OCI-LY1 (cell line): ENCODE measurements around the gene TMEM98.
"Not testable (repeated sequence)": the region's sequence is repeated elsewhere in the genome, so short reads cannot be mapped to it uniquely, and the experiment has no call there.

Source experiments
- H2AFZ ChIP-seq: fragments of 200-600 bp; sonication (generic), shearing (Covaris generic); 2 replicates; pipeline ENCODE4 v1.6.0; 2014; ENCODE audit warnings: antibody characterized with exemption, mild to moderate bottlenecking, low read length
- H3F3A ChIP-seq: fragments of 200-600 bp; sonication (generic), shearing (Covaris generic); 2 replicates; pipeline ENCODE4 v1.6.0; 2014; ENCODE audit warnings: mild to moderate bottlenecking, antibody characterized with exemption, low read length, moderate library complexity; ENCODE audit not compliant: insufficient read depth
- H3K27ac ChIP-seq: fragments of 200-600 bp; sonication (generic); 2 replicates; pipeline ENCODE4 v1.5.1; 2014; ENCODE audit warnings: low read length, mixed run types, mild to moderate bottlenecking, low read depth; ENCODE audit not compliant: poor library complexity, severe bottlenecking
- H3K27me3 ChIP-seq: fragments of 200-600 bp; sonication (generic); 2 replicates; pipeline ENCODE4 v1.6.0; 2014; ENCODE audit warnings: antibody characterized with exemption, mild to moderate bottlenecking, low read length, moderate library complexity; ENCODE audit not compliant: insufficient read depth
- H3K36me3 ChIP-seq: fragments of 200-600 bp; sonication (generic); 2 replicates; pipeline ENCODE4 v1.6.1; 2014; ENCODE audit warnings: mild to moderate bottlenecking, antibody characterized with exemption, low read length, moderate library complexity, mixed read lengths; ENCODE audit not compliant: insufficient read depth
- H3K4me1 ChIP-seq: fragments of 200-600 bp; sonication (generic); 2 replicates; pipeline ENCODE4 v1.5.1; 2014; ENCODE audit warnings: mild to moderate bottlenecking, low read length, moderate library complexity; ENCODE audit not compliant: insufficient read depth, severe bottlenecking
- H3K4me2 ChIP-seq: fragments of 200-600 bp; sonication (generic), shearing (Covaris generic); 2 replicates; pipeline ENCODE4 v1.6.1; 2014; ENCODE audit warnings: low read length
- H3K4me3 ChIP-seq: fragments of 200-600 bp; sonication (generic); 2 replicates; pipeline ENCODE4 v1.5.1; 2014; ENCODE audit warnings: low read length, low read depth, mild to moderate bottlenecking, mixed read lengths; ENCODE audit not compliant: poor library complexity, severe bottlenecking
- H3K79me2 ChIP-seq: fragments of 200-600 bp; shearing (Covaris generic); 2 replicates; pipeline ENCODE4 v1.6.1; 2016; ENCODE audit warnings: mixed run types, low read length, mixed read lengths; ENCODE audit not compliant: insufficient read depth
- H3K9ac ChIP-seq: fragments of 200-600 bp; sonication (generic), shearing (Covaris generic); 2 replicates; pipeline ENCODE4 v1.6.1; 2014; ENCODE audit warnings: mild to moderate bottlenecking, low read length, mixed read lengths
- H3K9me2 ChIP-seq: fragments of 200-600 bp; sonication (generic), shearing (Covaris generic); 2 replicates; pipeline ENCODE4 v1.6.1; 2014; ENCODE audit warnings: low read depth, mild to moderate bottlenecking, low read length, mixed read lengths
- H3K9me3 ChIP-seq: fragments of 200-600 bp; shearing (Covaris generic); 2 replicates; pipeline ENCODE4 v1.6.1; 2014; ENCODE audit warnings: low read length, mixed read lengths
- H4K20me1 ChIP-seq: fragments of 200-600 bp; sonication (generic), shearing (Covaris generic); 2 replicates; pipeline ENCODE4 v1.6.0; 2016; ENCODE audit warnings: mild to moderate bottlenecking, low read length; ENCODE audit not compliant: insufficient read depth
- CTCF ChIP-seq: fragments of 200-600 bp; sonication (generic), shearing (Covaris generic); IDR thresholded peaks from 2 replicates; pipeline ENCODE4 v1.5.1; 2017; ENCODE audit warnings: mild to moderate bottlenecking, antibody characterized with exemption, low read length, moderate library complexity, mixed read lengths
- EZH2 ChIP-seq: fragments of 200-600 bp; sonication (generic), shearing (Covaris generic); IDR thresholded peaks from 2 replicates; pipeline ENCODE4 v1.8.0; 2017; ENCODE audit warnings: borderline replicate concordance, mixed run types, mild to moderate bottlenecking, antibody characterized with exemption, low read length, moderate library complexity, mixed read lengths

The TMEM98 gene

GRCh38 chr17:32880671-32881453 lies 47.1 kb upstream of the TMEM98 start:
- H4K20me1 ChIP-seq: no peaks in the 10 kb centered on the region
- peaks cover 7% of the 10 kb centered on the region for H3K4me1 ChIP-seq
- no peaks in the 10 kb centered on the region for H3F3A ChIP-seq
- H3K79me2 ChIP-seq: no peaks in the 10 kb centered on the region
- H3K27ac ChIP-seq: no peak overlapping the region
- H3K36me3 ChIP-seq: no peaks in the 10 kb centered on the region
- H3K27me3 ChIP-seq: no peaks in the 10 kb centered on the region; the same call in 1 of the 2 replicates
- H2AFZ ChIP-seq: no peak overlapping the region
- H3K9me3 ChIP-seq: no peaks in the 10 kb centered on the region
- H3K4me2 ChIP-seq: no peak overlapping the region
- no peak for TF ChIP-seq EZH2
- TF ChIP-seq CTCF: no peak
- H3K9me2 ChIP-seq: no peaks in the 10 kb centered on the region
- H3K4me3 ChIP-seq: no peak overlapping the region
- H3K9ac ChIP-seq: no peak overlapping the region

GRCh38 chr17:32882029-32882428 lies 45.9 kb upstream of the TMEM98 start:
- Histone ChIP-seq H3K36me3 (no peaks in the 10 kb centered on the region), H4K20me1 (no peaks in the 10 kb centered on the region), H3K79me2 (no peaks in the 10 kb centered on the region), H3K4me2 (no peak overlapping the region), H3K4me1 (peaks cover 7% of the 10 kb centered on the region), H3F3A (no peaks in the 10 kb centered on the region), H3K9me3 (no peaks in the 10 kb centered on the region), H3K9me2 (no peaks in the 10 kb centered on the region), H3K27me3 (no peaks in the 10 kb centered on the region; the same call in 1 of the 2 replicates), H3K9ac (no peak overlapping the region), H2AFZ (no peak overlapping the region), H3K4me3 (no peak overlapping the region), H3K27ac (no peak overlapping the region)
- TF ChIP-seq CTCF: no peak

- Histone ChIP-seq H3K4me1 (peaks cover 2% of the 10 kb centered on the region), H3K79me2 (no peaks in the 10 kb centered on the region), H3K4me2 (no peak overlapping the region), H3K4me3 (no peak overlapping the region), H3K27me3 (no peaks in the 10 kb centered on the region; the same call in 1 of the 2 replicates), H4K20me1 (no peaks in the 10 kb centered on the region), H3K9me2 (no peaks in the 10 kb centered on the region), H3K36me3 (no peaks in the 10 kb centered on the region), H3K9me3 (no peaks in the 10 kb centered on the region), H2AFZ (no peak overlapping the region), H3K9ac (no peak overlapping the region), H3K27ac (no peak overlapping the region), H3F3A (no peaks in the 10 kb centered on the region)
- TF ChIP-seq EZH2: no peak
Observed at GRCh38 chr17:32882734-32883133, 45.2 kb upstream of the TMEM98 start.

GRCh38 chr17:32886951-32887350 lies 41.0 kb upstream of the TMEM98 start:
- not testable (repeated sequence) for H2AFZ ChIP-seq, H3F3A ChIP-seq, H3K9me3 ChIP-seq, H3K27ac ChIP-seq, H3K4me3 ChIP-seq, H3K27me3 ChIP-seq, H3K36me3 ChIP-seq, H3K79me2 ChIP-seq, H3K4me1 ChIP-seq, H3K9ac ChIP-seq, H3K4me2 ChIP-seq, H3K9me2 ChIP-seq, H4K20me1 ChIP-seq

- H2AFZ ChIP-seq, H3K4me2 ChIP-seq, H3K4me1 ChIP-seq, H4K20me1 ChIP-seq, H3K9me2 ChIP-seq, H3K9ac ChIP-seq, H3K27me3 ChIP-seq, H3K4me3 ChIP-seq, H3K9me3 ChIP-seq, H3K27ac ChIP-seq, H3K36me3 ChIP-seq, H3F3A ChIP-seq, H3K79me2 ChIP-seq: not testable (repeated sequence)
Observed at GRCh38 chr17:32887410-32887809, 40.5 kb upstream of the TMEM98 start.
